ENCODE data around the gene AUH. TPM values are rescaled to one million over a fixed set of nuclear protein-coding genes. Genes with fewer than 3 reads are reported as not detected.

AUH gene
- total RNA-seq, 4 donors from 2014 or later, result 37.1 to 59.9 (median 49.7) TPM

GRCh38 chr9:91289244-91289643 is 72.5 kb downstream of the AUH start:
- Histone ChIP-seq H3K4me3 (no peak overlapping the region), H3K27ac (no peak overlapping the region), H3K9me3 (no peaks in the 10 kb centered on the region), H3K36me3 (peaks cover 0 to 19% (median 0%) of the 10 kb centered on the region in 3 donors), H3K4me1 (no peaks in the 10 kb centered on the region), H3K27me3 (no peaks in the 10 kb centered on the region)
- TF ChIP-seq CTCF (IDR thresholded peaks at IDR 0.05) (no peak), POLR2A (IDR thresholded peaks at IDR 0.05) (no peak)
- no peak for DNase-seq

GRCh38 chr9:91285729-91286353 is 75.9 kb downstream of the AUH start:
- Histone ChIP-seq H3K4me3 (no peak overlapping the region), H3K4me1 (no peaks in the 10 kb centered on the region), H3K36me3 (no peaks in the 10 kb centered on the region), H3K9me3 (no peaks in the 10 kb centered on the region), H3K27ac (no peak overlapping the region), H3K27me3 (no peaks in the 10 kb centered on the region)
- no peak for TF ChIP-seq CTCF (IDR thresholded peaks at IDR 0.05)
- TF ChIP-seq POLR2A (IDR thresholded peaks at IDR 0.05), result no peak
- DNase-seq, result no peak

- Histone ChIP-seq H3K4me1 (no peaks in the 10 kb centered on the region), H3K27ac (no peak overlapping the region), H3K27me3 (no peaks in the 10 kb centered on the region), H3K4me3 (no peak overlapping the region), H3K36me3 (no peaks in the 10 kb centered on the region), H3K9me3 (no peaks in the 10 kb centered on the region)
- TF ChIP-seq POLR2A (IDR thresholded peaks at IDR 0.05) (no peak), CTCF (IDR thresholded peaks at IDR 0.05) (no peak)
- no peak for DNase-seq
These were observed 79.4 kb downstream of the AUH start for GRCh38 chr9:91282292-91282691.

- Histone ChIP-seq H3K27me3 (no peaks in the 10 kb centered on the region), H3K4me3 (no peak overlapping the region), H3K4me1 (no peaks in the 10 kb centered on the region), H3K27ac (no peak overlapping the region), H3K36me3 (no peaks in the 10 kb centered on the region), H3K9me3 (no peaks in the 10 kb centered on the region)
- TF ChIP-seq CTCF (IDR thresholded peaks at IDR 0.05) (no peak), POLR2A (IDR thresholded peaks at IDR 0.05) (no peak)
- no peak for DNase-seq
These were observed 82.2 kb downstream of the AUH start for GRCh38 chr9:91279296-91280204.

GRCh38 chr9:91276513-91276912 is 85.2 kb downstream of the AUH start:
- no peak for TF ChIP-seq POLR2A (IDR thresholded peaks at IDR 0.05)
- TF ChIP-seq CTCF (IDR thresholded peaks at IDR 0.05), result no peak
- H3K9me3 ChIP-seq, result no peaks in the 10 kb centered on the region
- DNase-seq, result no peak
- no peaks in the 10 kb centered on the region for H3K36me3 ChIP-seq
- no peaks in the 10 kb centered on the region for H3K27me3 ChIP-seq
- no peaks in the 10 kb centered on the region for H3K4me1 ChIP-seq
- no peak overlapping the region for H3K27ac ChIP-seq
- H3K4me3 ChIP-seq, result no peak overlapping the region

Data from Peyer's patch (tissue), 4 donors.